ENCODE measurements around the gene PAPSS1.

Gene PAPSS1

GRCh38 chr4:107743532-107743931, 23.5 kb upstream of the PAPSS1 start:
- ATAC-seq (ENCODE audit: insufficient read depth, low read depth), result no peak
- Histone ChIP-seq H3K27me3 (ENCODE audit: insufficient read depth, low read length, poor library complexity) (peaks cover 7% of the 10 kb centered on the region), H3K4me1 (ENCODE audit: insufficient read depth, low read length) (no peaks in the 10 kb centered on the region), H3K9ac (ENCODE audit: low read depth, low read length) (no peak overlapping the region), H3K36me3 (ENCODE audit: insufficient read depth, low read length) (no peaks in the 10 kb centered on the region), H3K4me3 (ENCODE audit: low read depth in 1 of 2, low read length in 2 of 2) (no peak overlapping the region), H3K9me3 (ENCODE audit: insufficient read depth, low read length, severe bottlenecking) (no peaks in the 10 kb centered on the region), H3K79me2 (ENCODE audit: insufficient read depth, low read length) (no peaks in the 10 kb centered on the region), H3K27ac (ENCODE audit: low read length) (no peak overlapping the region), H4K20me1 (ENCODE audit: insufficient read depth, low read length) (no peaks in the 10 kb centered on the region), H3K4me2 (ENCODE audit: insufficient read depth, low read length) (no peak overlapping the region), H2AFZ (ENCODE audit: low read depth, low read length) (no peak overlapping the region)
- no peak for TF ChIP-seq EZH2 (IDR thresholded peaks at IDR 0.05; ENCODE audit: borderline replicate concordance, low read depth, low read length, severe bottlenecking)
- no peak for TF ChIP-seq CTCF (IDR thresholded peaks at IDR 0.05; ENCODE audit: borderline replicate concordance, extremely low read depth, low read length, poor library complexity, severe bottlenecking)
- no peak for DNase-seq

GRCh38 chr4:107742791-107743190, 22.8 kb upstream of the PAPSS1 start:
- Histone ChIP-seq H3K4me1 (ENCODE audit: insufficient read depth, low read length) (no peaks in the 10 kb centered on the region), H3K79me2 (ENCODE audit: insufficient read depth, low read length) (no peaks in the 10 kb centered on the region), H3K27me3 (ENCODE audit: insufficient read depth, low read length, poor library complexity) (peaks cover 4% of the 10 kb centered on the region), H4K20me1 (ENCODE audit: insufficient read depth, low read length) (no peaks in the 10 kb centered on the region), H3K4me3 (ENCODE audit: low read depth in 1 of 2, low read length in 2 of 2) (no peak overlapping the region), H3K36me3 (ENCODE audit: insufficient read depth, low read length) (no peaks in the 10 kb centered on the region), H3K9ac (ENCODE audit: low read depth, low read length) (no peak overlapping the region), H3K27ac (ENCODE audit: low read length) (no peak overlapping the region), H3K4me2 (ENCODE audit: insufficient read depth, low read length) (no peak overlapping the region), H3K9me3 (ENCODE audit: insufficient read depth, low read length, severe bottlenecking) (no peaks in the 10 kb centered on the region), H2AFZ (ENCODE audit: low read depth, low read length) (no peak overlapping the region)
- DNase-seq (no peak), ATAC-seq (ENCODE audit: insufficient read depth, low read depth) (no peak)
- TF ChIP-seq CTCF (IDR thresholded peaks at IDR 0.05; ENCODE audit: borderline replicate concordance, extremely low read depth, low read length, poor library complexity, severe bottlenecking) (no peak), EZH2 (IDR thresholded peaks at IDR 0.05; ENCODE audit: borderline replicate concordance, low read depth, low read length, severe bottlenecking) (no peak)

- Histone ChIP-seq H4K20me1 (ENCODE audit: insufficient read depth, low read length) (no peaks in the 10 kb centered on the region), H3K4me2 (ENCODE audit: insufficient read depth, low read length) (no peak overlapping the region), H2AFZ (ENCODE audit: low read depth, low read length) (no peak overlapping the region), H3K9me3 (ENCODE audit: insufficient read depth, low read length, severe bottlenecking) (no peaks in the 10 kb centered on the region), H3K27me3 (ENCODE audit: insufficient read depth, low read length, poor library complexity) (no peaks in the 10 kb centered on the region), H3K9ac (ENCODE audit: low read depth, low read length) (no peak overlapping the region), H3K36me3 (ENCODE audit: insufficient read depth, low read length) (no peaks in the 10 kb centered on the region), H3K79me2 (ENCODE audit: insufficient read depth, low read length) (no peaks in the 10 kb centered on the region), H3K4me1 (ENCODE audit: insufficient read depth, low read length) (no peaks in the 10 kb centered on the region), H3K4me3 (ENCODE audit: low read depth in 1 of 2, low read length in 2 of 2) (no peak overlapping the region), H3K27ac (ENCODE audit: low read length) (no peak overlapping the region)
- no peak for ATAC-seq (ENCODE audit: insufficient read depth, low read depth)
- DNase-seq, result no peak
- TF ChIP-seq CTCF (IDR thresholded peaks at IDR 0.05; ENCODE audit: borderline replicate concordance, extremely low read depth, low read length, poor library complexity, severe bottlenecking) (no peak), EZH2 (IDR thresholded peaks at IDR 0.05; ENCODE audit: borderline replicate concordance, low read depth, low read length, severe bottlenecking) (no peak)
These were observed 22.2 kb upstream of the PAPSS1 start for GRCh38 chr4:107742196-107742595.

Measured in DND-41 (cell line).